ES-I3 (cell line): ENCODE results near the gene SEMA3D.

Experiments used
- H3K36me3 ChIP-seq: 2 replicates; pipeline ENCODE4 v1.6.1; 2013; ENCODE audit warnings: mild to moderate bottlenecking, low read length, control low read depth, moderate library complexity; ENCODE audit not compliant: insufficient read depth
- H3K4me1 ChIP-seq: 2 replicates; pipeline ENCODE4 v1.6.1; 2013; ENCODE audit warnings: mild to moderate bottlenecking, control low read depth, low read length; ENCODE audit not compliant: insufficient read depth
- H3K9ac ChIP-seq: 2 replicates; pipeline ENCODE4 v1.6.1; 2013; ENCODE audit warnings: low read depth, mild to moderate bottlenecking, low read length, moderate library complexity
- H3K9me3 ChIP-seq: 2 replicates; pipeline ENCODE4 v1.6.1; 2013; ENCODE audit warnings: mild to moderate bottlenecking, low read length, moderate library complexity; ENCODE audit not compliant: control insufficient read depth, insufficient read depth

Gene SEMA3D

DNA sequence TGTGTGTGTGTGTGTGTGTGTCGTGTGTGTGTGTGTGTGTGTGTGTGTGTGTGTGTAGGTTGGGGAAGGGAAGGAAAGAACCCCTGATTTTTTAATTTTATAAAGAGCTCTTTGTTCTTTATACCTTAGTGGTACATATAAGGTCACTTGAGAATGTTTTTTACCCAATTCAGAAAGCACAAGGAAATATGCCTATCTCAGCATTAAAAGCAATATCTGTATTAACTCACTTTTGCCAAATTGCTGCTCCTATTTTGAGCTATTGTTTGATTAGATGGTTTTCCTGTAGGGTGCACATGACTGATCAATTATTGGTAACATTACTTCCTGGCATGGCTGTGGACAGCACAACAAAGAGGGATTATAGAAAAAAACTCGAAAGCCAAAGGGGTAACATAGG is 60.5 kb downstream of the SEMA3D start:
- Histone ChIP-seq H3K4me1 (no peaks in the 10 kb centered on the region), H3K9me3 (no peaks in the 10 kb centered on the region), H3K9ac (no peak overlapping the region), H3K36me3 (no peaks in the 10 kb centered on the region)

DNA sequence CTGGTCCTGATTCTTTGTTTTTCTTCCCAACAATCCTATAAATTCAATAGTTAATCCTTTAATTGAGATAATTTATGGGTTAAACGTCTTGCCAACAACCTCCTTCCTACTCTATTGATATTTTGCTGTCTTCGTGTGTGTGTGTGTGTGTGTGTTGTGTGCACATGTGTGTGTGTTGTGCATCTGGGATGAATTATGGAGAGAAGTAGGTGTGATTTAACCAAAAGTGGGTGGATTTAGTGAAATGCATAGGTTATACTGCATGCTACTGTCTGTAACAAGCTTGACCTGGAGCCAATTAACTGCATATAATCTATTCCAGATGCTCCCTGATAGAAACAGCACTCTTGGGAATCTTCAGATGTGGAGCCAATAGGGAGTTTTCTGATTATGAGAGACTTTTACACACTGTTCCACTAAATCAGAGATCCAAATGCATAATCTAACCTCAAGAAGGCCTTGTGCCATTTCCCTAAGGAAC is 61.2 kb downstream of the SEMA3D start:
- Histone ChIP-seq H3K9me3 (no peaks in the 10 kb centered on the region), H3K36me3 (no peaks in the 10 kb centered on the region), H3K9ac (no peak overlapping the region), H3K4me1 (no peaks in the 10 kb centered on the region)

DNA sequence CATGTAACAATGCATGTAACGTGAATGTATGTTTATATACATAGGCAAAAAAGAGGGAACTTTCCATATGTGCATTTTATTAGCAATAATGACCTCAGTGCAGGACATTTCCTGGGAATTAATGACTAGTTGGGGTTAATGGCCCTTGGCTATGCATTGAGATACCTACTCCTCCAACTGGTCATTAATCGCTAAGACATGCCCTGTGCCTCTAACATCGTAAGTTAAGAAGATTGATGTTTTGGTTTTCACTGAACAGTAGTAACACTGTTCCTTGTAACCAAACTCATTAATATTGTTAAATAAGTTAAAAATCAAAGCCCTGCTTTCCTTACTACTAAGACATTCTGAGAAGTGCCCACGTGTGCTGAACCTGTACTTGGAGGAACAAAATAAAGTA is 61.7 kb downstream of the SEMA3D start:
- Histone ChIP-seq H3K9ac (no peak overlapping the region), H3K9me3 (no peaks in the 10 kb centered on the region), H3K36me3 (no peaks in the 10 kb centered on the region), H3K4me1 (no peaks in the 10 kb centered on the region)

DNA sequence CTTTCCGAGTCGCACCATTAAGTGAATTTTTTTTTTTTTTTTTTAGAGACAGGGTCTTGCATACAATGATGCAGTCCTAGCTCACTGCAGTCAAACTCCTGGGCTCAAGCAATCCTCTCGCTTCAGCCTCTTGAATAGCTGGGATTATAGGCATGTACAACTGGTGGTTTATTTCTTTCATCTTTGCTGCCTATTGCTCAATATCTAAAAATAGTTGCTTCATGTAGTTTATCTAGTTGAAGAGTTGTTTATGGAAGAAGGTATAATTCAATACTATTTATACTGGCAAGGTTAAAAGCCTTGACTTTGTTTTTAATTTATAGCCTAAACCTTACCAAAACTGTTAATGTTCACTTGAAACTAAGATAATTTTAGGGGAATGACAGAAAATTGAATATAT is 66.9 kb downstream of the SEMA3D start:
- Histone ChIP-seq H3K9ac (no peak overlapping the region), H3K4me1 (no peaks in the 10 kb centered on the region), H3K36me3 (no peaks in the 10 kb centered on the region), H3K9me3 (no peaks in the 10 kb centered on the region)

DNA sequence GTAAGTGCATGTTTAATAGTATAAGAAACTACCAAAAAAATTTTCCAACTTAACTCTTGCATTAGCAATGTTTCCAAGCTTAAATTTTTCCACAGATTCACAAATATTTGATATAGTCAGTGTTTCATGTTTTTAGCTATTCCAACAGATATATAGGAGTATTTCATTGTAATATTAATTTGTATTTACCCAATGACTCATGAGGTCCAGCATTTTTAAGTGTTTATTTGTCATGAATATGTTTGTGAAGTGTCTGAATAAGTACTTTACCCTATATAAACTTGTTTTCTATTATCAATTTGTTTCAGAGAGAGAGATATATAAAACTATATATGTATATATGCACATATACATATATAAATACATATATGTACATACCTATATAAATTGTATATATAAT is 71.0 kb downstream of the SEMA3D start:
- H3K36me3 ChIP-seq = no peaks in the 10 kb centered on the region
- H3K4me1 ChIP-seq = no peaks in the 10 kb centered on the region
- no peaks in the 10 kb centered on the region for H3K9me3 ChIP-seq
- no peak overlapping the region for H3K9ac ChIP-seq

DNA sequence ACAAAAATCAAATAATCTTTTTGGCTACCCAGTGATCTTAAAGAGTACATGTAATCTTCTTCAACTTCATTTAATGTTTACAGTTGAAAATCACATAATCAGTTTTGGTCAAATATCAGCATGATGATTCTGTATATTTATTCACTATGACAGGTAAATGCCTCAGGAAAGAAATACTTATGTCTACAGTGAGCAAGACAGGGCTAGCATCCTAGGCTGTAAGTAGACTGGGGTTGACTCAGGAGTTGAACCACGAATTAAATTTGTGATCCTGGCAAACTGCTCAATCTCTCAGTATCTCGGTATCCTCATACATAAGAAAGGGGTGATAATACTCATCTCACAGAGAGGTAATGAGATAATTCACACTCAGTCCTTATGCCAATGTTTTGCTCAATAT is 71.8 kb downstream of the SEMA3D start:
- no peaks in the 10 kb centered on the region for H3K36me3 ChIP-seq

DNA sequence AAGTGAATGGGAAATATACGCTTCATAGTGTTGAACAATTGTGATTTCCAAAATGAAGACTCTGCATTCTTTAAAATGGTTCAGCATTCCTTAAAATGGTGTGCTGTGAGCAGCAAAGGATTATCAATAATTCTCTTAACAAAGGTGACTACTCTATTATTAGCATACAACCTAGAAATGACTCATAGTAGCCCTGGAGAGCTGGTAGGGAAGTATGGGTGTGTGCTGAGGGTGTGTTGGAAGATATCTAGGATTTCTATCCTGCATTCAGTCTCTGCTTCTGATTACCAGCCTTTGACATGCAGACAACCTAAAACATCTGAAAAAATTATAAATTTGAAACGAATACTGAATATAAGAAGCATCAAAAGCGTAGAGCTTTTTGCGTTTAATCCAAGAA is 72.5 kb downstream of the SEMA3D start:
- no peak overlapping the region for H3K9ac ChIP-seq
- no peaks in the 10 kb centered on the region for H3K36me3 ChIP-seq

More for the DNA sequence above, 71.8 kb downstream of the SEMA3D start:
- H3K9me3 ChIP-seq = no peaks in the 10 kb centered on the region
- no peaks in the 10 kb centered on the region for H3K4me1 ChIP-seq
- no peak overlapping the region for H3K9ac ChIP-seq

DNA sequence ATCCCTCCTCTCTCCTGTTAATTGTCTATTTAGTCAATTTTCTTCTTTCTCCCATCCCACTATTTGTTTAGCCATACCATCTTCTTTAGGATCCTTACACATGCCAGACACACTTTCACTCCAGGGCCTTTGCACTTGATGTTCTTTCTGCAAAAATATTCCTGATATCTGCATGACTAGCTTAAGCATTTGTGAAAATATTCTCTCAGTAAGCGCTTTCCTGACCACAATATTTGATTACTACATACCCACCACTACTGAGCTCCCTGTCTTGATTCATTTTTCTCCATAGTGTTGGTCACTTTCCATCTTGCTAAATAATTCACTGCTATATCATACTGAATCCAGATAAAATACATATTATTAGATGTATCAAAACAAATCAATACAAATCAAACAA is 75.1 kb downstream of the SEMA3D start:
- Histone ChIP-seq H3K4me1 (no peaks in the 10 kb centered on the region), H3K9ac (no peak overlapping the region), H3K36me3 (no peaks in the 10 kb centered on the region), H3K9me3 (no peaks in the 10 kb centered on the region)

More for the DNA sequence above, 72.5 kb downstream of the SEMA3D start:
- Histone ChIP-seq H3K9me3 (no peaks in the 10 kb centered on the region), H3K4me1 (no peaks in the 10 kb centered on the region)

DNA sequence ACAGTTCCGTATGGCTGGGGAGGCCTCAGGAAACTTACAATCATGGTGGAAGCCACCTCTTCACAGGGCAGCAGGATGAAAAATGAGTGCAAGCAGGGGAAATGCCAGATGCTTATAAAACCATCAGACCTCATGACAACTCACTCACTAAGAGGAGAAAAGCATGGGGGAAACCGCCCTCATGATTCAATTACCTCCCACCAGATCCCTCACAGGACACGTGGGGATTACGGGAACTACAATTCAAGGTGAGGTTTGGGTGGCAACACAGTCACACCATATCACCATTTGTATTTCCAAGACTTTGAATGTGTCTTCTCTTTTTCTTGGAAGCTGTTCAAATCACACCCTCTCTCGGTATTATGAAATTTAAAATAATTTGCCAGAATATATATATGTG is 80.1 kb downstream of the SEMA3D start:
- no peaks in the 10 kb centered on the region for H3K4me1 ChIP-seq
- H3K9ac ChIP-seq = no peak overlapping the region
- H3K9me3 ChIP-seq = no peaks in the 10 kb centered on the region
- no peaks in the 10 kb centered on the region for H3K36me3 ChIP-seq

DNA sequence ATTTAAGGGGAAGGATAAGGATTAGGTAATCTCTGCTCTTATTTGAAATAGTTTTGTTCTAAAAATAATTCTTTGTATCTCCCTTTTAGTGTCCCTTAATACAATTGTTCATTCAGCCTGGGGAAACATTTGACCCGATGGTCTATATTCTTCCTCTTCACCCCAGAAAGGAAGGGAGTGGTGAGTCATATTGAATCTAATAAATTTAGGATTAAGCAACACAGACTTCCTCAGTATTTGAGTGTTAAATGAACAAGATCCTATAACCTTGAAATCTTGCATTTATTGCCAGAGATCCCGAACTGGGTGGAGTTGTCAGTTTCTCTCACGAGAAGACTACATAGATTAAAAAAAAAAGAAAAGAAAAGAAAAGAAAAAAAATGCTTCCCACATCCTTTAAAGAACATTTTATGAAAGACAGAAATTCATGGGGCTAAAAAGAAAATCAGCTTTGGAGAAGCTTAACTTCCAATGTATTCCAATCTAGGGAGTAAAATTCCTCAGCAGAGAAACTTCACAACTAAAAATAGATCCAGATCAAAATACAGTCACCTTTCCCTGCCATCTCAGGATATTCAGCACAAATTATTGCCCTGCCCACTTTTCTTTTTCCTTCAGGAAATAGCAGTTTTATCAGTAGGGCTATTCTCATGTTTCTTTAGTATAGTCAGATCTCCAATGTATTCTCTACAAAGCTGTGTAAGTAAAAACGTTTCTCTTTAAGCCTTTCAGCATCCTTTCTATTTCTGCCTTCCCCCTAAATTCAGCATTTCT is 82.2 kb downstream of the SEMA3D start:
- Histone ChIP-seq H3K9ac (no peak overlapping the region), H3K9me3 (no peaks in the 10 kb centered on the region), H3K4me1 (no peaks in the 10 kb centered on the region), H3K36me3 (no peaks in the 10 kb centered on the region)

DNA sequence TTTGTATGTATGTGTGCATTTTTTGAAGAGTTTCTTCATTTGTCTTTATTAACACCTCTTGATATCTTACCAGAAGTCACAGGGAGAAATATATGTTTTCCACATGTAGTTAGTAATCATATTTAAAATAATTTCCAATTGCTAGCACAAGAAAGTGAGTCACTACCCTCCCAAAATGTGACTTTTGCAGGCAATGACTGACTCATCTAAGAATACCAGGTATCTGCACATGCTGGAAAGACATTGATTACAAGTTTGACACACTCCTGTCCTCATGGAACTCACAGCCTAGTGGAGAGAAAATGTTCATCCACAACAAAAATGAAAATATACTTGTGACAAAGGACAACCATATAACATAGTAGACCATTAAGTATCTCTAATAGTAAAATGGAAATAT is 82.9 kb downstream of the SEMA3D start:
- Histone ChIP-seq H3K9ac (no peak overlapping the region), H3K4me1 (no peaks in the 10 kb centered on the region), H3K9me3 (no peaks in the 10 kb centered on the region), H3K36me3 (no peaks in the 10 kb centered on the region)

DNA sequence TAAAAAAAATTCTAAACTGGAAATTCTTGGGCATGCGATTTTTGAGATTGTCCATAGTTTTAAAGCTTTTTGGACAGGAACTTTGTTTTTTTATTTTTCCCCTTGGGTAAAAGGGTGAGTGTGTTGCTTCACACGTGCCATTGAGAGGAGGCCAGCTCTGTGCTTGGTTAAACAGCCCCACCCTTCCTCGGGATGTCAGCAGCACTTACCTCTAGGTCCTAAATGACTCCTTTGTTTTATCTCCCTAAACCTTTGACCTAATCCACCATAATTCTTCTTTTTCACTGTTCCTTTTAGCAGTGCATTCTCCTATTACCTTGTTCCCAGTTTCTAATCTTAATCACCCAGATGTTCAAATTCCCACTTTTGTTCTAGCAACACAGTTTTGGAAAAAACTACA is 83.5 kb downstream of the SEMA3D start:
- Histone ChIP-seq H3K36me3 (no peaks in the 10 kb centered on the region), H3K9me3 (no peaks in the 10 kb centered on the region), H3K9ac (no peak overlapping the region), H3K4me1 (no peaks in the 10 kb centered on the region)

DNA sequence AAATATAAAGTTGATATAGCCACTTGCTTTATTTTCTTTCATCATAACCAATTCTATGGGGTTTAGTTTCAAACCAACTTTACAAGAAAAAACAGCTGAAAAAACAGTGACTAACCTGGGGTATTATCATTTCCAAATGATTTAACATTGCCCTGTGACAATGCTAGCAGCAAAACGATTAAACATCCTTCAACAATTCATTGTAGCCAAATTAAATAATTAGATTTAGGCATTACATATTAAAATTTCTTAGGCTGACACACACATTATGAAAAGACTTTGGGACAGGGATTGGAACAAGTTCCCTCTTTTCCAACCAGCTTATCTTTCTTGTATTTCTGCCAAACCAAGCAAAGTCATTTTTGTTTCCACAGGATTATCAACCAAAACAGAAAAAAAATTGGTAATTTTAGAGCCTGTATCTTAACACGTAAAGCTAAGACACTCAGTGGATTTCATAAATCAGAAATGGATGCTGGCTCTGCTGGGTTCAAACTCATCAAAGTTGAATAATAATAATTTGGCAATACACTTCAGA is 84.0 kb downstream of the SEMA3D start:
- Histone ChIP-seq H3K4me1 (no peaks in the 10 kb centered on the region), H3K9ac (no peak overlapping the region), H3K9me3 (no peaks in the 10 kb centered on the region), H3K36me3 (no peaks in the 10 kb centered on the region)

DNA sequence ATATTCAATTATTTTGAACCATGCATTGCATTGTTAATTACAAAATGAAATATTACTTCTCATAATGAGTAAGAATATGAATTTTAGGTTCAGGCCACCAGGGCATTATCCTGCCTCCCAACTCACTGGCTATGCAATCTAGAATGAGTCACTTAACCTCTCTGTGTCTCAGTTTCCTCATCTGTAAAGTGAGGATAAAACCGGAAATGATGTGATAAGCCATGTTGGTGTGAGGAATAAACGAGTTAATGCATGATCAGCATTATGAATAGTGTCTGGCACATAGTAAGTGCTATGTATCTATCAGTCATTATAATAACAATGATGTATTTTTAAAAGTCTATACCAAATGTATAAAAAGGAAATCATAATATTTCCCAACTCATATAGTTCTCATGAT is 85.5 kb downstream of the SEMA3D start:
- Histone ChIP-seq H3K9ac (no peak overlapping the region), H3K4me1 (no peaks in the 10 kb centered on the region), H3K36me3 (no peaks in the 10 kb centered on the region), H3K9me3 (no peaks in the 10 kb centered on the region)

DNA sequence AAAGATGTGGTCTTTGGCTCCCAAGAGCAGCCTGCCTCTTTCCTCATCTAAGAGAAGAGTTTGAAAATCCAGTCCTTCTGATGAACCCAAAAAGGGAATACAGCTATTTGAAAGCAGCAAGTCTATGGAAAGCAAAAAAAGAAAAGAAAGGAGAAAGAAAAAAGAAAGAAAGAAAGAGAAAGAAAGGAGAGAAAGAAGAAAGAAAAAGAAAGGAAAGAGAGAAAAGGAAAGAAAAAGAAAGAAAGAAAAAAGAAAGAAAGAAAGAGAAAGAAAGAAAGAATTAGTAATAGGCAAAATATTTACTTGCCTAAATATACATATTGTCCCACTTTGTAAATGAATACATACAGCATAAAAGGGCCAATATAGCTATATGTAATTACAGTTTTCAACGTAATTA is 89.0 kb downstream of the SEMA3D start:
- no peaks in the 10 kb centered on the region for H3K4me1 ChIP-seq
- no peaks in the 10 kb centered on the region for H3K36me3 ChIP-seq
- H3K9me3 ChIP-seq = no peaks in the 10 kb centered on the region
- H3K9ac ChIP-seq = no peak overlapping the region
